ENCODE data around the gene HSPA4. TPM values are rescaled to one million over a fixed set of nuclear protein-coding genes. Genes with fewer than 3 reads are reported as not detected.
A peak's percentile ranks its signal among the peaks of the same experiment; 100 is the strongest.

The HSPA4 gene
- total RNA-seq, 1 experiment from 2014 or later = 187 TPM

DNA sequence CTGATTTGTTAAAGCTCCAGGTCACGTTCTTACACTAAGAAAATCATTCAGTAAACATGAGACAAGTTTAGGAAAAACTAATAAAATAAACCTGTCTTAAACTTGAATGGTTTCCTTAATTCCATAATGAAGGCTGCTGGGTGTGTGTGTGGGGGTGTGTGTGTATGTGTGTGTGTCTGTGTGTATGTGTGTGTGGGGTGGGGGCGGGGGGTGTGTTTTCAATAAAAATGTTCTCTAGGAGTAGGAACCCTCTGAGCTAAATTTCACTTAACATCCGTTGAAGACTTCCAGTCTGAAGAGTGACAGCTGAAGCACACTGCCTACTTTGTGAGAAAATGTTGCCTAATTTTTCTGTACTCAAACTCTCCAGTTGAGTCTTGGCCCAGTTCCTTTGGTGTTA is 54.5 kb downstream of the HSPA4 start:
- Histone ChIP-seq H3K27me3 (ENCODE audit: control insufficient read depth, insufficient read depth, low read length) (no peaks in the 10 kb centered on the region), H3K4me3 (ENCODE audit: insufficient read depth, low read depth, low read length) (no peak overlapping the region), H3K36me3 (replicated peaks; ENCODE audit: control insufficient read depth, insufficient read depth, low read length) (peaks cover 11% of the 10 kb centered on the region)
- DNase-seq = no peak

DNA sequence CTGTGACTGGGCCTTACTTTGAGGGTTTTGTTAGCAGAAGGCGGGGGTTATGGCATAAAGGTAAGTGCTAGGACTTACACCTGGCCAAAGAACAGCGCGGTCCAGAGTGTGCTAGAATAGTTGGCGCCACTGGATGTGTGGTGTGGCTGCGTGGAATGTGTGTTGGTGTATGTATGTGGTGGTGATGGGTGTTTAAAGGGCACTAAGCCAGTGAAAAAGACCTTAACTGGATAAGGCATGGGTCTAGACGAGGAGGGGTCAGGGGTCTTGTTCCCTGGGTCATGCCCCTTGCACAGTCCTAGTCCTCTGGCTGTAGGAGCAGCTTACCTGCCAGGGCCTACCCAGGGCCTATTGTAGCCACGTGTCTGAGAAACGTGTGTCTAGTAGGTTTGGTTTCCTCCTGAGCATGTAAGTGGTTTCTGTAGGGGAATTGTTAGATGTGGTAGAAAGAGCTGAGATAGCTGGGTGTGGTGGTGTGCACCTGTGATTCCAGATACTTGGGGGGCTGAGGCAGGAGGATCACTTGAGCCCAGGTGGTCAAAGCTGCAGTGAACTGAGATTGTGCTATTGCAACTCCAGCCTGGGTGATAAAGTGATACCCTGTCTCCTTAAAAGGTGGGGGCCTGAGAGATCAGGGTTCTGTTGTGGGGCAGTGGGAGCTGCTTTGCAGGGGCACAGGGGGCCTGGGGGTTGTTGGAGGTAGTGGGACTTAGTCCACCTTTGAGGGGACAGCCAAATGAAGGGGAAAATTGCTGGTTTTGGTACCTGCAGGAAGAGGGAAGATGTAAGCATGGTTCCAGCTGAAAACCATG is 55.2 kb downstream of the HSPA4 start:
- no peak for DNase-seq
- H3K4me3 ChIP-seq (ENCODE audit: insufficient read depth, low read depth, low read length) = no peak overlapping the region
- no peaks in the 10 kb centered on the region for H3K27me3 ChIP-seq (ENCODE audit: control insufficient read depth, insufficient read depth, low read length)
- peaks cover 11% of the 10 kb centered on the region for H3K36me3 ChIP-seq (replicated peaks; ENCODE audit: control insufficient read depth, insufficient read depth, low read length)

DNA sequence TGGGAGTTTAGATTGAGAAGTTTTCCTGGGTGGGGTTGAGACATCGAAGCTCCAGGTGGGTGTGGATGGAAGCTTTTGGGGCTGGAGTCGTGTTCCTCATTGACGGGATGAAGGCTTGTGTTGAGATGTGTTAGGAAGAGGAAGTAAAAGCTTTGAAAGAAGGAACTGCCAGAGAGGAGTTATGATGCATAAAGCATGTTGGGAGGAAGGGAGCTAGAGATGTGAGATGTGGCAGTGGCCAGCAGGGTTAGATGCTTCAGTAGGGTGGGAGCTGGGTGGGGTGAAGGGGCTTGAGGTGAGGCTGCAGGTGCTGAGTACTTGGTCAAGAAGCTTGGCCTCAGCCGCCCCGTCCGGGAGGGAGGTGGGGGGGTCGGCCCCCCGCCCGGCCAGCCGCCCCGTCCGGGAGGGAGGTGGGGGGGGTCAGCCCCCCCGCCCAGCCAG is 56.7 kb downstream of the HSPA4 start:
- Histone ChIP-seq H3K27me3 (ENCODE audit: control insufficient read depth, insufficient read depth, low read length) (no peaks in the 10 kb centered on the region), H3K4me3 (ENCODE audit: insufficient read depth, low read depth, low read length) (no peak overlapping the region), H3K36me3 (replicated peaks; ENCODE audit: control insufficient read depth, insufficient read depth, low read length) (peaks cover 10% of the 10 kb centered on the region)
- DNase-seq = no peak

DNA sequence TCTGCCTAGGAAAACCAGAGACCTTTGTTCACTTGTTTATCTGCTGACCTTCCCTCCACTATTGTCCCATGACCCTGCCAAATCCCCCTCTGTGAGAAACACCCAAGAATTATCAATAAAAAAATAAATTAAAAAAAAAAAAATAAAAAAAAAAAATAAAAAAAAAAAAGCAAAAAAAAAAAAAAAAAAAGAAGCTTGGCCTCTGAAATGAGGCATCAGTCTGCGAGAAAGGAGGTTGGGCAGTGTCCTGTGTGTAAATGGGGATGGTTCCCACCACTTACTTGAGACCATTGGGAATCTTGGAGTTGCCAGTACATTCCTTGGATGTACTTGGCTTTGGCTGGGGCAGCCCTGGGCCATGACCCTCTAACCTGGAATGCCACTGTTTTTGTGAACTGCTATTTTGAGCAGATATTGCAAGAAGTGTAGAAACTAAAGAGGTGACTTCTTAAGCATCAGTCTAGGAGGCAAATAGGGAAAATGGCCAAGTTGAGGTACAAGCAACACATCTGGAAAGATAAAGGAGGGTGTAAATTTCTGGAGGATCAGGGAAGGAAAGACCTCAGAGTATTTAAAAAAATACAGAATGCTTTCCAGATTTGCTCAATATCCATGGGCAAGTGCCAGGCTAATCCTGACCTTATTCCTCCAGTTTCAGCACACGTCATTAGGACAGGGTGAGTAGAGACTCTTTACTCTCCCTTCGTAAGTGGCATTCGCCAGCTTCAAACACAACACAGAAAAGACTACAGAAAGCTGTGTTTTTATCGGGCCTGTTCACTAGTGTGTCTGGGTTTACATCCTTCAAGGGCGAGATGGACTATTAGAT is 58.1 kb downstream of the HSPA4 start:
- DNase-seq = no peak
- H3K27me3 ChIP-seq (ENCODE audit: control insufficient read depth, insufficient read depth, low read length) = no peaks in the 10 kb centered on the region
- H3K36me3 ChIP-seq (replicated peaks; ENCODE audit: control insufficient read depth, insufficient read depth, low read length) = peaks cover 1% of the 10 kb centered on the region; the same call in 1 of the 2 replicates
- H3K4me3 ChIP-seq (ENCODE audit: insufficient read depth, low read depth, low read length) = no peak overlapping the region

DNA sequence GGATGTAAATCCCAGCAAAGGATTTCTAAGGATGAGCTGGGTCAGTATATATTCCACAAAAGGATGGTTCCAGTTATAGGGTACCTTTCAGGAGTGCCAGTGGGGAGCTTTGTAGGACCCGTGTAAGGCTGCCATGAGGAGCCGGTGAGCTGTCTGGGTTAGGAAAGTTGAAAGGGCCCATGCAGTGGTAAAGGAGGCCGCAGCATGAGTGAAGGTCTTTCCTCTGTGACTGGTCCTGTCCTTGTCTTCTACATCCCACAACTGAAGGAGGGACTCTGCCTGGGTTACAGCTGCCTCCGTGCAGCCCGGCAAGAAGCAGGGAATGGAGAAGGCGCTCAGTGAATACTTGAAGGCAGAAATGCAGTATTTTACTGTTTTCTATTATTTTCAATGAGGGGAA is 58.9 kb downstream of the HSPA4 start:
- H3K4me3 ChIP-seq (ENCODE audit: insufficient read depth, low read depth, low read length) = no peak overlapping the region
- DNase-seq = no peak
- no peaks in the 10 kb centered on the region for H3K27me3 ChIP-seq (ENCODE audit: control insufficient read depth, insufficient read depth, low read length)
- H3K36me3 ChIP-seq (replicated peaks; ENCODE audit: control insufficient read depth, insufficient read depth, low read length) = no peaks in the 10 kb centered on the region

DNA sequence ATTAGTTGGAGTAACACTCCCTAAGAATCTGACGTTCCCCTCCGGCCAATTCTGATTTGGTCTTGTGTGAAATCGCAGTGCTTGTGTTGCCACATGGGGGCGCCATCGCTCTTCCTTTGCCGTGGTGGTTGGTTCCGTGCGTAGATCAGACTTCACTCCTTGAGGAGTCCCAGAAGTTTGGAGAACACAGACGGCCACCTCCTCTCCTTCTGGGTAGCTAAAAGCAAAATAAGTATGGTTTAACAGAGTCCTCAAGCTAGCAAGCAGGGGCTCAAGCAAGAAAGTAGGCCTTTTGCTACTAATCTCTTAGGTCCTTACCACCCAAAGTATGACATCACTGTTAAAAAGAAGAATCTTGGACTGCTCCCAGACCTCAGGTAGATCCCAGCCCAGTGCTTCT is 59.5 kb downstream of the HSPA4 start:
- peak; percentile 85 for DNase-seq
- no peaks in the 10 kb centered on the region for H3K27me3 ChIP-seq (ENCODE audit: control insufficient read depth, insufficient read depth, low read length)
- H3K4me3 ChIP-seq (ENCODE audit: insufficient read depth, low read depth, low read length) = no peak overlapping the region
- no peaks in the 10 kb centered on the region for H3K36me3 ChIP-seq (replicated peaks; ENCODE audit: control insufficient read depth, insufficient read depth, low read length)

DNA sequence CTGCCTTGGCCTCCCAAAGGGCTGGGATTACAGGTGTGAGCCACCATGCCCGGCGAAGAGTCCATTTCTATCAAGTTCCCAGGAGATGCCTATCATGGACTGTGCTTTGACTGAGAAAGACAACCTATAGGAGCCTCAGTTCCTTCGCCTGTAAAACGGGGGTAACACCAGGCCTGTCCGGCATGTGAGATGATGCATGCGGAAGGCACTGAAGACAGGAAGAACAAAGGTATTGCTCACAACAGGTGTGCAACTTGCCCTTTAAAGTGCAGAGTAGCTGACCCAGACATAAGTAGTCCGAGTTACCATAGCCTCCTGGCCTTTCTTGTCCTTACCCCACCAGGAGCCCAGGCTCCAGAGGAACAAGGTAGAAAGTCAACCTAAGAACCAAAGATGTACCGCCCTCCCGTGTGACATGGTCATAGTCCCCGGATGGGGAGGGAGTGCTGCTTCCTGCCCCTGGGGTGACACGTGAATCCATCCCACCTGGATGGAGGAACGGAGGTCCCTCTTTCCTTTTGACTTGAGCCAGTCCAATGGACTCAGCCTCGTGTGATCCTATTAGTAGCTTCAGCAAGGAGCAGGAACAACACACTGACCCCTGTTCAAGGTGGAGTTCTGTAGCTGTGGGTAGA is 60.3 kb downstream of the HSPA4 start:
- no peaks in the 10 kb centered on the region for H3K27me3 ChIP-seq (ENCODE audit: control insufficient read depth, insufficient read depth, low read length)
- no peak for DNase-seq

DNA sequence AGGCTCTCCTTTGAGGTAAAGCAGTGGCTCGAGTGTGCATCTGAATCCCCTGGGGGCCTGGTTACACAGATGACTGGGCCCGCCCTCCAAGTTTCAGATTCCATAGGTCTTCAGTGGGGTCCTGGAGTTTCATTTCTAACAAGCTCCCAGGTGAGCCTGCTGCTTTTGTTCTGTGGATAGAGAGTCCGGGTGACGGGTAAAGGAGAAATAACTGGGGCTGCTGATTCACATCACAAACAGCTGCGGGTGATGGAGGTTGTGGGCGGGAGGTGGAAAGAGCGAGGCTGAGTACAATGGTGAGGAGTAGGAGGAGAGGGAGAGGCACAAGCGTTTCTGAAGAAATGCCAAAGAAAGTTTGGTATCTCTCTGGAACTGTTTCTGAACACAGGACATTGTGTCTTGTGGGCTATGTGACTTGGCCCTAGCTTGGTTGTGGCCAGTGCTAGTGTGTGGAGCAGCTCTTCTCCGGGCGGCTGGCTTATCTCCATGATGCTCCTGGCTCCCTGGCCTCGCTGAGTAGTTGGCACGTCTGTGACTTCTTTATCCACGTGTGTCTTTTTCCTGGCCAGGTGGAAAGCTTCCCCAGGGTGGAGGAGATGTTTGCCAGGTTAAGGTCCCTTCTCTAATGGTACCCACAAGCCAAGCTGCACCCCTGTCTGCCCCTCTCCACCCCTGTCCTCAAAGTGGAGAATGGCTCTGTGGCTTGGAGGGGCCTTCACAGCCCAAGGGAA is 61.7 kb downstream of the HSPA4 start:
- H3K27me3 ChIP-seq (ENCODE audit: control insufficient read depth, insufficient read depth, low read length) = no peaks in the 10 kb centered on the region
- DNase-seq = no peak
- H3K4me3 ChIP-seq (ENCODE audit: insufficient read depth, low read depth, low read length) = no peak overlapping the region
- no peaks in the 10 kb centered on the region for H3K36me3 ChIP-seq (replicated peaks; ENCODE audit: control insufficient read depth, insufficient read depth, low read length)

More for the DNA sequence above, 60.3 kb downstream of the HSPA4 start:
- no peak overlapping the region for H3K4me3 ChIP-seq (ENCODE audit: insufficient read depth, low read depth, low read length)
- H3K36me3 ChIP-seq (replicated peaks; ENCODE audit: control insufficient read depth, insufficient read depth, low read length) = no peaks in the 10 kb centered on the region

DNA sequence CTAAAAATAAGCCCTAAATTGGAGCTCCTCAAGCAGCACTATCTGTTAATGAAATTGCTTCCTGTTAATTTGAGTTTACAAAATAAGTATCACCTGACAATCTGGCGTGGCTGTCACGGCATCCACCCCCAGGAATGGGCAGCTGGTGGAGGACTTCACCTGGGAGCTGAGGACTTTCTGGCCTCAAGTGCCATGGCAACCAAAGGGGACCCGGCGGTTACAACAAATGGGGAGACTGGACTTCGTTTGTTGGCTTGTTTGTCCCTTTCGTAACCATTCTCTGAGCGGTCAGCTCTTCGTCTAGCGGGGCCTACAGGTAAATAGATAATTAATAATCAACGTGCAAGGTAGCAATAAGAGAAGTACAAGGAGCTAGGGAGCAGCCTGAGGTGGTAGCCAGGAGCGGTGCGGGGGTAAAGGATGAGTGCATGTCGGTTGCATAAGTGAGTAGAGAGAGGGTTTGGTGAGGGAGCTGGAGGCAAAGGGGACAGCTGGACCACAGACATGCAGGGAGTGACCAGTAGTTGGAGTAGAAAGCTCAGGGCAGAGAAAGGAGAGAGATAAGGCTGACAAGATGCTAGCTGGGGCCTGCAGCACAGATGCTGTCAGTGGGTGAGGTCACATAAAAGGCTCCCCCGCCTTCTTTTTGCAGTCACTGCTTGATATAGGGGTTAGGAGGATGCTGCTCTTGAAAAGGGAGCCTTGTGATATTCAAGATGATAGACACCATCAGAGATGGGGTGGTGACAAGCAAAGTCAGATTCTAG is 62.5 kb downstream of the HSPA4 start:
- Histone ChIP-seq H3K36me3 (replicated peaks; ENCODE audit: control insufficient read depth, insufficient read depth, low read length) (no peaks in the 10 kb centered on the region), H3K27me3 (ENCODE audit: control insufficient read depth, insufficient read depth, low read length) (no peaks in the 10 kb centered on the region), H3K4me3 (ENCODE audit: insufficient read depth, low read depth, low read length) (no peak overlapping the region)
- DNase-seq = no peak

DNA sequence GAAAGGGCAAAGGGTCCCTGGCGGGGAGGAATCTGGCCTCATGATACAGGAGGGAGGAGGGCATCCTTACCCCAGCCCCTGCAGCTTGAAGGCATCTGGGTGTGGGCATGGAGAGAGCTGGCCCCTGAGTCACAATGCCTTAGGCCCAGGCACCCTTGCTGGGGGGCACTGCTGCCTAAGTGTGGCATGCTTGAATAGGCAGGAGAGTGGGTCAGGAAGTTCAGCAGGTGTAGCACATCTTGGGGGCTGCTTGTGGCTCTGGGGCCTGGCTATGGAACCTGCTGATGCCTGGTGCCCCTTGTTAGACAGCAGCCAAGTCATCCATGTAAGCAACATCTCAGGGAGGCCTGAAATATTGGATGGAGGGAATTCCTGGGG is 63.1 kb downstream of the HSPA4 start:
- Histone ChIP-seq H3K4me3 (ENCODE audit: insufficient read depth, low read depth, low read length) (no peak overlapping the region), H3K27me3 (ENCODE audit: control insufficient read depth, insufficient read depth, low read length) (no peaks in the 10 kb centered on the region), H3K36me3 (replicated peaks; ENCODE audit: control insufficient read depth, insufficient read depth, low read length) (no peaks in the 10 kb centered on the region)
- DNase-seq = no peak

DNA sequence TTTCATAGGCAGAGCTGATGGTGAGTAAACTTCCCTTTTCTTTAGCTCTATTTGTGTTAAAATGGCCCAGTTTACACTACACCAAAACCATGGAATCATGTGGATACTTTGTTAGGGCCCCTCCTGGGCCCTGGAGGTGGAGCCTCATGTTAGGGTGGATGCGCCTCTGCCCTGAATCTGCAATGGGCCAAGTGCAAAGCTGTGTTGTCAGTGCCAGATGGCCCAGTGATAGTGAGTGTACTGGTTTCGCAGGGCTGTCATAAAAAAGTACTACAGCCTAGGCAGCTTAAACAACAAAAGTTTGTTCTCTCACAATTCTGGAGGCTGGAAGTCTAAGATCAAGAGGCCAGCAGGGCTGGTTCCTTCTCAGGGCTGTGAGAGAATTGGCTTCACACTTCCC is 64.8 kb downstream of the HSPA4 start:
- H3K36me3 ChIP-seq (replicated peaks; ENCODE audit: control insufficient read depth, insufficient read depth, low read length) = no peaks in the 10 kb centered on the region
- H3K4me3 ChIP-seq (ENCODE audit: insufficient read depth, low read depth, low read length) = no peak overlapping the region
- no peaks in the 10 kb centered on the region for H3K27me3 ChIP-seq (ENCODE audit: control insufficient read depth, insufficient read depth, low read length)
- no peak for DNase-seq

DNA sequence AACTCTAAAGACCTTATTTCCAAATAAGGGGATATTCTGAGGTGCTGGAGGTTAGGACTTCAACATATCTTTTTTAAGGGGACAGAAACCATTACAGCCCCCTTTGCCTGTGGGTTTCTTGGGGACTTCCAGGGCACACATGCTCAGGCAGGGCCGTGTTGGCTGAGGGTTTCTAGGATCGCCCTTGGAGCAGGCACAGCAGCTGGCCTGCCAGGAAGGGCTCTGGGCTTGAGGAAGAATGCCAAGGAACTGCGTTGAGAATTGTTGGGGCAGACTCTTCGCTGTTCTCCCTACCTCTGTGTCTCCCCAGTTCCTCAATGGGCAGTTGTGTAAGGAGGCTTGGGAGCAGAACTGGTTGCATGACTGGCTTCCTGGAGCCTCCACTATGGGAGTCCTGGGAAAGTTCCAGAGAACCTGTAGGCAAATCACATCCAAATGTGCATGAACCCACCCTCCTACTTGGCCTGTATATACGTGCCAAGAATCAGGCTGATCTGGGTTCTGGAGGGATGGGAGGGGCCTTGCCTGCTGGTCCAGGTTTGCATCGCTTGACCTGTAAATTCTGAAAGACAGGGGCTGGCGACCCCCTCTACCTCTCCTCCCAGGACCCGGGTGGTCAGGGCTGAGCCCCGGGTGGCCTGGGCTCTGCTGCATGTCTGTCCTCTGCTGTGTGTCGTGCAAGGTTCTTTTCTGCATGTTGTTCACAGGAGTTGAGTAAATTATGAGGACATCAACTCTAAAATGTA is 65.5 kb downstream of the HSPA4 start:
- H3K4me3 ChIP-seq (ENCODE audit: insufficient read depth, low read depth, low read length) = no peak overlapping the region
- no peaks in the 10 kb centered on the region for H3K36me3 ChIP-seq (replicated peaks; ENCODE audit: control insufficient read depth, insufficient read depth, low read length)
- no peak for DNase-seq
- H3K27me3 ChIP-seq (ENCODE audit: control insufficient read depth, insufficient read depth, low read length) = no peaks in the 10 kb centered on the region

DNA sequence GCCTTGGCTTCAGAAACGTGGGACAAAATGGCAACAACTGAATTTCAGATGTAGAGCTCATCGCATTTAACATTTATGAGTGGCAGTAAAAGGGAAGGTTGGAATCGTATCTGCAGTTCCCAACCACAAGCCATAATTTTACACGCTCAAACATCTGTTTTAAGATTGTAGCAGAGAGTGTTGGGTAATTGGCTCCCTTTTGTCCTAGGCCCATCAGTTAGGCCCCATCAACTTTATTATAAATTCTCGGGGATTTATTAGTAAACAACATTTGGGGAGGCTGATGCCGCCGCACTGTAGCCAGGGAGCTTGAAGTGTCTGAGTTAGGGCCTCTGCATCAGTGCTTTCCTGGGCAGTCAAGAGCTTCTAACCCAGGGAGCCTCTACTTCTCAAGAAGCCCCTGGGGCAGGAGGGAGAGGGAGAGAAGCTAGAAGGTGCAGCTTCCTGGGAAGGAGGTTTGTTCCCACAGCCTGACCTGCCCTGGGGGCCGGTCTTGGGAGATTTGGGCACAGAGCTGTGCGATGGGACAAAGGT is 66.2 kb downstream of the HSPA4 start:
- H3K4me3 ChIP-seq (ENCODE audit: insufficient read depth, low read depth, low read length) = no peak overlapping the region
- DNase-seq = no peak
- H3K27me3 ChIP-seq (ENCODE audit: control insufficient read depth, insufficient read depth, low read length) = no peaks in the 10 kb centered on the region
- no peaks in the 10 kb centered on the region for H3K36me3 ChIP-seq (replicated peaks; ENCODE audit: control insufficient read depth, insufficient read depth, low read length)

Data from H7 (cell line).